Esophagus squamous epithelium (tissue), 5 donors: Measurements from ENCODE around the gene ASCL1. TPM values are rescaled to one million over a fixed set of nuclear protein-coding genes. Genes with fewer than 3 reads are reported as not detected.

Source experiments
- DNase-seq: peaks from one replicate; lab custom pipeline; 2025; lab: John Stamatoyannopoulos, UW
- H3K27ac ChIP-seq, 4 donors: fragments of 200-600 bp; sonication (generic); one replicate each; pipeline ENCODE4 v1.5.1; 2016 to 2019; ENCODE audit warnings: mild to moderate bottlenecking in 1 of 4
- H3K27me3 ChIP-seq, 4 donors: fragments of 200-600 bp; sonication (generic); 1 replicate in 3 of 4; 2 replicates in 1 of 4; pipeline versions ENCODE4 v1.5.1 to v1.6.0; 2017 to 2021; ENCODE audit warnings: antibody characterized with exemption in 1 of 4
- H3K36me3 ChIP-seq, 3 donors: fragments of 200-600 bp; sonication (generic); one replicate each; pipeline ENCODE4 v1.5.1; 2016 to 2019
- H3K4me1 ChIP-seq, 3 donors: fragments of 200-600 bp; sonication (generic); one replicate each; pipeline ENCODE4 v1.5.1; 2017 to 2019
- H3K4me3 ChIP-seq, 4 donors: fragments of 200-600 bp; sonication (generic); 1 replicate in 3 of 4; 2 replicates in 1 of 4; pipeline ENCODE4 v1.5.1; 2016 to 2019; ENCODE audit warnings: mild to moderate bottlenecking in 2 of 4, moderate library complexity in 1 of 4
- H3K9me3 ChIP-seq, 3 donors: fragments of 200-600 bp; sonication (generic); one replicate each; pipeline ENCODE4 v1.5.1; 2016 to 2019
- CTCF ChIP-seq, 6 experiments: fragments of 450-650 bp in 4 of 6; fragments of 200-600 bp in 2 of 6; sonication (generic) in 2 of 6; IDR thresholded peaks; one replicate each; pipeline ENCODE4 v1.5.1; 2016 to 2019; ENCODE audit warnings: antibody characterized with exemption in 6 of 6, mild to moderate bottlenecking in 4 of 6, moderate library complexity in 4 of 6
- POLR2A ChIP-seq, 4 donors: fragments of 450-650 bp; IDR thresholded peaks; one replicate each; pipeline ENCODE4 v1.6.1; 2017; ENCODE audit warnings: antibody characterized with exemption in 4 of 4, mild to moderate bottlenecking in 4 of 4, moderate library complexity in 3 of 4
- WGBS, 2 donors: methylation state at CpG; one replicate each; pipeline ENCODE4 v1.1.5; 2018; 5-methylcytosine and 5-hydroxymethylcytosine counted together
- intact Hi-C: fragments of 100-400 bp; cut with DNase I; formaldehyde crosslinking; loops from one replicate; pipeline ENCODE4 v1.15.0; 2022
- total RNA-seq, 4 donors: library from RNA; depleted of rRNA; stranded (reverse); fragments of >200 nt; gene quantifications; one replicate each; pipeline ENCODE4 v1.1.0, GENCODE V29; 2016
- donor health status: DM: yes; HTN: yes; CAD: no.

ASCL1 gene
- total RNA-seq, 4 donors from 2014 or later = not detected

- no peaks in the 10 kb centered on the region for H3K36me3 ChIP-seq
- H3K4me1 ChIP-seq = peaks cover 0 to 4% (median 0%) of the 10 kb centered on the region in 3 donors
- intact Hi-C loops = no loop called here
- WGBS, 2 donors = 69 to 71% methylated on average over 2 of the region's 2 CpGs
- H3K4me3 ChIP-seq = no peak overlapping the region
- no peak overlapping the region for H3K27ac ChIP-seq
- DNase-seq = no peak
- H3K27me3 ChIP-seq = peaks cover 0 to 11% (median 0%) of the 10 kb centered on the region in 4 donors
- no peaks in the 10 kb centered on the region for H3K9me3 ChIP-seq
- TF ChIP-seq CTCF (IDR thresholded peaks at IDR 0.05) = no peak
- TF ChIP-seq POLR2A (IDR thresholded peaks at IDR 0.05) = no peak
Measured at GRCh38 chr12:102912258-102912657, 45.2 kb upstream of the ASCL1 start.

- 65 to 66% methylated on average over 2 of the region's 2 CpGs for WGBS, 2 donors
- H3K36me3 ChIP-seq = no peaks in the 10 kb centered on the region
- H3K27ac ChIP-seq = no peak overlapping the region
- DNase-seq = no peak
- no peaks in the 10 kb centered on the region for H3K9me3 ChIP-seq
- intact Hi-C loops = no loop called here
- no peak for TF ChIP-seq POLR2A (IDR thresholded peaks at IDR 0.05)
- peaks cover 0 to 20% (median 2%) of the 10 kb centered on the region in 4 donors for H3K27me3 ChIP-seq
- peaks cover 0 to 9% (median 0%) of the 10 kb centered on the region in 3 donors for H3K4me1 ChIP-seq
- no peak overlapping the region for H3K4me3 ChIP-seq
Measured at GRCh38 chr12:102913453-102914226, 43.8 kb upstream of the ASCL1 start.

GRCh38 chr12:102916252-102917025, 41.0 kb upstream of the ASCL1 start:
- peaks cover 0 to 9% (median 0%) of the 10 kb centered on the region in 3 donors for H3K4me1 ChIP-seq
- WGBS, 2 donors = 63 to 64% methylated on average over 5 of the region's 5 CpGs
- H3K36me3 ChIP-seq = no peaks in the 10 kb centered on the region
- no peak for TF ChIP-seq POLR2A (IDR thresholded peaks at IDR 0.05)
- no peak for TF ChIP-seq CTCF (IDR thresholded peaks at IDR 0.05)
- H3K4me3 ChIP-seq = no peak overlapping the region
- peaks cover 0 to 20% (median 2%) of the 10 kb centered on the region in 4 donors for H3K27me3 ChIP-seq
- no peak for DNase-seq
- H3K9me3 ChIP-seq = no peaks in the 10 kb centered on the region
- H3K27ac ChIP-seq = no peak overlapping the region
- intact Hi-C loops = no loop called here

- H3K4me3 ChIP-seq = peak within 1 kb of the TSS; percentile 13 to 59 (median 34)
- DNase-seq = no peak
- H3K4me1 ChIP-seq = peaks cover 0 to 9% (median 0%) of the 10 kb centered on the region in 3 donors
- intact Hi-C loops = no loop called here
- peaks cover 0 to 20% (median 2%) of the 10 kb centered on the region in 4 donors for H3K27me3 ChIP-seq
- no peaks in the 10 kb centered on the region for H3K36me3 ChIP-seq
- H3K27ac ChIP-seq = no peak within 1 kb of the TSS
- WGBS, 2 donors = 1 to 5% methylated on average over 12 to 21 of the region's 30 CpGs
- TF ChIP-seq POLR2A (IDR thresholded peaks at IDR 0.05) (no peak), CTCF (IDR thresholded peaks at IDR 0.05) (no peak)
- no peaks in the 10 kb centered on the region for H3K9me3 ChIP-seq
Measured at GRCh38 chr12:102917026-102917787, 40.3 kb upstream of the ASCL1 start, which contains the start of gene PAH. Gene PAH (minus strand): TSS chr12:102917244. CDS start chr12:102917130, 114 bp downstream.

- peaks cover 0 to 20% (median 2%) of the 10 kb centered on the region in 4 donors for H3K27me3 ChIP-seq
- H3K4me3 ChIP-seq = no peak overlapping the region
- intact Hi-C loops = no loop called here
- no peak for TF ChIP-seq POLR2A (IDR thresholded peaks at IDR 0.05)
- TF ChIP-seq CTCF (IDR thresholded peaks at IDR 0.05) = no peak
- no peaks in the 10 kb centered on the region for H3K9me3 ChIP-seq
- 67 to 68% methylated on average over 2 of the region's 2 CpGs for WGBS, 2 donors
- no peak overlapping the region for H3K27ac ChIP-seq
- peaks cover 0 to 9% (median 0%) of the 10 kb centered on the region in 3 donors for H3K4me1 ChIP-seq
- no peaks in the 10 kb centered on the region for H3K36me3 ChIP-seq
- DNase-seq = no peak
Measured at GRCh38 chr12:102918840-102919239, 38.6 kb upstream of the ASCL1 start.
